IPS-11a (cell line): ENCODE results near the gene METTL16.
"Not testable (repeated sequence)": the region's sequence is repeated elsewhere in the genome, so short reads cannot be mapped to it uniquely, and the experiment has no call there.

Source experiments
- H3K4me3 ChIP-seq: one replicate; pipeline ENCODE4 v1.5.1; 2013; ENCODE audit warnings: low read depth, low read length, control low read depth

The METTL16 gene, protein sequence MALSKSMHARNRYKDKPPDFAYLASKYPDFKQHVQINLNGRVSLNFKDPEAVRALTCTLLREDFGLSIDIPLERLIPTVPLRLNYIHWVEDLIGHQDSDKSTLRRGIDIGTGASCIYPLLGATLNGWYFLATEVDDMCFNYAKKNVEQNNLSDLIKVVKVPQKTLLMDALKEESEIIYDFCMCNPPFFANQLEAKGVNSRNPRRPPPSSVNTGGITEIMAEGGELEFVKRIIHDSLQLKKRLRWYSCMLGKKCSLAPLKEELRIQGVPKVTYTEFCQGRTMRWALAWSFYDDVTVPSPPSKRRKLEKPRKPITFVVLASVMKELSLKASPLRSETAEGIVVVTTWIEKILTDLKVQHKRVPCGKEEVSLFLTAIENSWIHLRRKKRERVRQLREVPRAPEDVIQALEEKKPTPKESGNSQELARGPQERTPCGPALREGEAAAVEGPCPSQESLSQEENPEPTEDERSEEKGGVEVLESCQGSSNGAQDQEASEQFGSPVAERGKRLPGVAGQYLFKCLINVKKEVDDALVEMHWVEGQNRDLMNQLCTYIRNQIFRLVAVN

DNA sequence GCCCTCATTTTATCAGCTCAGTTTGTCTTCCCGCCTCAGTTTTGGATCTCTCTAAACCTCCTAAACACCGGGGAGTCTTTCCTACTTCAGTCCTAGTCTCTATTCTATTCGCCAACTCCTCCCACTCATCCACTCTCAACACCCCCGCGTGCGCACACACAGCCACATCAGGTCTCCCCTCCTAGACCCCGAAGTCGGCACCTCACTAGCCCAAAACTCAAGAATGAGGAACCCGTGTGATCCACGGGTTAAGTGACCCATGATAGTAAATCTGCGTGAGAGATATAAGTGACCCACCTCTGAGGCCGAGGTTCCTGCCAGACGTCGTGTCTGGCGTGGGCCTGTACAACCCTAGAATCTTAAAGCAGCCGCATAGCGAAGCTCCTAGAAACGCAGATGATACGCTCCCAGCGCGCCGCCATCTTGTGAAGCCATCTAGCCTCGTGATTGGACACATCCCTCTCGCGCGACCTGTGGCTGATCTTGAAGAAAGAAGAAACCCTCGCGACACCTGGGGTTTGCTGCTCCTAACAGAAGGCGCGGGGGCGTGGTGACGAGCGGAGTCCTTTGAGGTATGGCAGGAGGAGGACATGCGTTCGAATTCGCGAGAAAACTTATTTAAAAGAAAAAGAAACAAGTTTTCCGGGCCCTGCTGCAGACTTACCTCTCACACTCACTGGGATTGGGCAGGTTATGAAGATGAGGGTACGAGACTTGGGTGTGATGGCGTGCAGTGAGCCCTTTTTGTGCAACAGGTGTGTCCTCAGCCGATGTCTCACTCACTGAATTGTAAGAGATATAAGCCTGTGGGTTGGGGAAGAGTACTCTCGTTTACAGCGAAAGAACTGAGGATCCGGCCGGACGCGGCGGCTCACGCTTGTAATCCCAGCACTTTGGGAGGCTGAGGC is at the start of gene METTL16:
Gene METTL16 (minus strand): TSS at position 427 of the 908 bp plus-strand sequence. CDS start 9,557 bp downstream, outside the sequence.
- peak within 1 kb of the TSS; percentile 98 for H3K4me3 ChIP-seq

DNA sequence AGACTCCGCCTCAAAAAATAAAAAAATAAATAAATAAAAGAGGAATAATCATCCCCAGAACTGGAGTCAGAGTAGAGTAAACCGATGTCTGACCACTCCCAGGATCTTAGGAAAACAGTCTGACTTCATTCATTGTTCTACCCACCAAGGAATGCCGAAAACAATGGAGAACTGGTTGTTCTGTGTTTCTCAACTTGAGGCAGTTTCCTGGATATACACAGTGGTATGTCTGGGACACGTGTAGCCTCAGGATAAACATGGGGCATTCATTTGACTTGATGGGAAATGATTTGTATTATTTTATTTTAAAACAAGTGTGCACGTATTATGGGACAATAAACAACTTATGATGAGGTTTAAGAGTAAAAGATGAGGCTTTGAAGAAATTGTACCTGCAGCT is 49.0 kb upstream of the METTL16 start:
- no peak overlapping the region for H3K4me3 ChIP-seq

DNA sequence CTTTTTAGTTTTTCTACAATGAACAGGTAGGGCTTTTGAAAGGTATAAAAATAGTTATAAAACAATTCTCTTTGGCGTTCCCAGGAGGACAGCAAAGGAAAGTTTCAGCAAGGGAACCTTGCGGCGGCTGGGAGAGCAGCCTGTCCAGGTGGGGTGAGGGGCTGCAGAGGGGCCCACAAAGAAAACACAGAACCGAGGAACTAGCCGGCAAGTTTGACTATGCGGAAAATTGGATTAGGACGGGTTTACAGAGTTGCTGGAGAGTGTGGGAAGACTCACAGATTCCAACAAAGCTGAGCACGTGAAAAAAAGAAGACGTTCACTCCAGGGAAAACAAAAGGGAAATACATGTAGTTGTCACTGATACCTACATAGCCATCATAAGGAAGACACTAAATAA is 40.2 kb upstream of the METTL16 start:
- no peak overlapping the region for H3K4me3 ChIP-seq

DNA sequence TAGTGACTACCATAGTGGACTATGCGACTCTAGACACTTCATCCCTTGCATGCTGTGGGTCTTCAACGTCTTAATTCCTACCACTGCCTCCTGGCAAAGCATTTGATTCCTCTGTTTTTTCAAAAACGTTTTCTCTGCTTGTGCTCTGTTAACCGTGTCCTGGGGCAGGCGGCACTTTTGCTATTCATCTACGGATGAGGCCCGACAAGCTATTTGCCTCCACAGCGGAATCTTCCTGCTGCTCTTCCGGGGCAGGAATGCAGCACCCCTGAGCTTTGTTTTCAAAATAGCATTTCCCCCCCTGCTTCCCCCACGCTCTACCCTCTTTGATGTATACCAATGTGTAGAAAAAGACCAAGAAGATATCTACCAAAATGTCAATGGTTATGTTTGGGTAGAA is 39.8 kb upstream of the METTL16 start:
- no peak overlapping the region for H3K4me3 ChIP-seq

DNA sequence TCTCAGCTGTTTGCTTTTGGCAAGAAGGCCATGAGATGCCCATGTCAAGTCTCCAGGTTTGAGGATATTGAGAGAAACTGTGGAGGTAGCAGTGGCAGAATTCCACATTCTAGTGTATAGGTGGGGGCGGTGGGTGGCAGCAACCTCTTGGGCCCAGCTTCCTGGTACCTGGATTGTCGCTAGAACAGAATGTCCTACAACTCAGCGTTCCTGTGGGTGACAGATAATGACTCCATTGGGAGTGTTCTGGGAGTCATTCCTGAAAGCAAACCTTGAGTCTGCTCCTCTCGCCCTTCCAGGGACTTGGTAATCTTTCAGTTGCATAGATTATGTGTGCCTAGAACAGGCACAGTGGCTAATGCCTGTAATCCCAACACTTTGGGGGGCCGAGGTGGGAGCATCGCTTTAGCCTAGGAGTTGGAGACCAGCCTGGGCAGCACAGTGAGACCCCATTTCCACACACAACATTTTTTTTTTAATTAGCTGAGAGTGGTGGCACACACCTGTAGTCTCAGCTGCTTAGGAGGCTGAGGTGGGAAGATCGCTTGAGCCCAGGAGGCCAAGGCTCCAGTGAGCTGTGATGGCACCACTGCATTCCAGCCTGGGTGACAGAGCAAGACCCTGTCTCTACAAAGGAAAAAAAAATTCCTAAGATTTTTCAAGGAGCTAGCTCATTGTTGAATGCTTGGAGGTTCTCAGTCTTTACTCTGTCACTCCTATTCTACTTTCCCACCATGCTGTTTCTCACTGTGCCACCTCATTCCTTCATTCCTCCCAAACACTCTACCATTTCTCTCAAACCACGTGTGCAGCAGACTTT is 37.9 kb upstream of the METTL16 start:
- no peak overlapping the region for H3K4me3 ChIP-seq

DNA sequence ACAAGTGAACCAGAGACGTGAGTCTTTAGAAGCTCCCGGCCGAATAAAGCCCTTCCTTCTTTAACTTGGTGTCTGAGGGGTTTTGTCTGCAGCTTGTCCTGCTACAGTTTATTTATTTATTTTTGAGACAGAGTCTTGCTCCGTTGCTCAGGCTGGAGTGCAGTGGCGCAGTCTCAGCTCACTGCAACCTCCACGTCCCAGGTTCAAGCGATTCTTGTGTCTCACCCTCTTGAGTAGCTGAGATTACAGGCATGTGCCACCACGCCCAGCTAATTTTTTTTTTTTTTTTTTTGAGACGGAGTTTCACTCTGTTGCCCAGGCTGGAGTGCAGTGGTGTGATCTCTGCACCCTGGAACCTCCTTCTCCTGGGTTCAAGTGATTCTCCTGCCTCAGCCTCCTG is 36.3 kb upstream of the METTL16 start:
- not testable (repeated sequence) for H3K4me3 ChIP-seq

DNA sequence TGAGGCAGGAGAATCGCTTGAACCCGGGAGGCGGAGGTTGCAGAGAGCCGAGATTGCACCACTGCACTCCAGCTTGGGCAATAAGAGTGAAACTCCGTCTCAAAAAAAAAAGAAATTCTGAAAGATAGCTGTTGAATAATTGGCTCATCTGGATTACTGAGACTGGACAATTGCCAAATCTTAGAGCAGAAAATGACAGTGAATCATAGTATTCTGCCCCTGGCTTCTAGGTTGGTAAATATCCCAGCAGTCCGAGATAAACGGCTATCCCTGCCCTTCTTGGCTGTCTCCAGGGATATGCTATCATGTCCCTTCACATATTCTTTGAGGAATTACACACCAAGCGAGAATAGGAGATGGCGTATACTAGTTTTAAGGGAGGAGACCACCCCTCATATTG is 35.5 kb upstream of the METTL16 start:
- no peak overlapping the region for H3K4me3 ChIP-seq

DNA sequence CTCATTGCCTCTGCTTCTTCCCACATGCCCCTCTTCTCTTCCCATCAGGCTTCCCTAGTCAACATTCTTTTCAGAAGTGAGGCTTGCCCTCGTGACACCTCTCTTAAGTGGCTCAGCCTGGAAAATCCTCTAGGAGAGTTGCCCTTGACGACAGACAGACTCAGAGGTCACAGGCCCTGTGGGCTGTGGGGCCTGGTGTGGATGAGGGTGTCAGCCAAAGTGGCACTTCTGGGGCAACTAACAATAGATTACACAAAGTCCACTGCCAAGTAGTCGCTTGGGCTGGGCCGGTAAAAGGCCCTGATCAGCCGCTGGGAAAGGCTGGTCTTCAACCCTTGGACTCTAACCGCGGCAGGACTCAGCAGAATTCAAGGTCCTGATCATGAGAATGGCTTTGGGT is 33.7 kb upstream of the METTL16 start:
- no peak overlapping the region for H3K4me3 ChIP-seq

DNA sequence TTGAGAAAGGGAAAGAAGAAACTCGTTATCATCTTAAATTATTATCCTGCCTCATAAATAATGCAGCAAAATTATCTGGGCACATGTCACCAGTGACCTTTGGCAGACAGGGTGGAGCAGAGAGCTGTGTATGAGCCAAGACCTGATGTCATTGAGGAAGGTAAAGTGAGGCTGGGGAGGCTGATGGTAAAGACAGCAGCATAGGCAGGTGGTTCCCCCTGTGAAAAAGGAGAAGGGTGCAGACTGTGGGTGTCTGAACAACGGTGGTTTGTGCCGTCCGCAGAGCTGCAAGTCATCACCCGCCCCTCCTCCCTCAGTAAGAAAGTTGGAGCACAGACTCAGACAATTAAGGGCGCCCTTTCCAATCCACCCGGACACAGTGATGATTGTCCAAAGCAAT is 30.8 kb upstream of the METTL16 start:
- H3K4me3 ChIP-seq: no peak overlapping the region

DNA sequence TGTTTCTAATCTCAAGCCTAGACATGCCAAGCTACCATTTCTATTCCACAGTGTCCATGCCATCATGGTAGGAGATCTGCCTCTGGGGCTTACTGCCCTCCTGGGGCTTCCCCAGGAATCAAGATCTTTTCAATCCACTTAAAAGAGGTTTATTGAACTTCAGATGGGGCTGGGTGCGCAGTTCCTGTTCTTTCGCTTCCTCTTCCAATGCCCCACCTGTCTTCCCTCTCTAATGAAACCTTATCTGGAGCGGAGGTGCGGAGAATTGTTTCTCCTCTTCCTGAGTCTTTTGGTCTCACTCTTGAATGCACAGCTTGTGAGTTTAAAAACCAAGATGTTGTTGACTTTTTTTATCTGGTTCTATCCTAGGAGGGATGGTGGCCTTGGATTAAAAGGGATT is 30.4 kb upstream of the METTL16 start:
- H3K4me3 ChIP-seq: no peak overlapping the region

DNA sequence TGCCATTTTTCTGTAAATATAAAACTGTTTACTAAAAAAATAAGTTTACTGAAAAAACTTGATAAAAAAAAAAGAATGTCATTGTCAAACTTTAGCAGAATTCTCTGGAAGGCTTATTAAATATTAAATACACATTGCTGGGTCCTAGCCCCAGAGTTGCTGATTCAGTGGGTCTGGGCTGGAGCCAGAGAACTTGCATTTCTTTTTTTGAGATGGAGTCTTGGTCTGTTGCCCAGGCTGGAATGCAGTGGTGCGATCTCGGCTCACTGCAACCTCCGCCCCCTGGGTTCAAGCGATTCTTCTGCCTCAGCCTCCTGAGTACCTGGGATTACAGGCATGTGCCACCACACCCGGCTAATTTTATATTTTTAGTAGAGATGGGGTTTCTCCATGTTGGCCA is 25.9 kb upstream of the METTL16 start:
- not testable (repeated sequence) for H3K4me3 ChIP-seq

DNA sequence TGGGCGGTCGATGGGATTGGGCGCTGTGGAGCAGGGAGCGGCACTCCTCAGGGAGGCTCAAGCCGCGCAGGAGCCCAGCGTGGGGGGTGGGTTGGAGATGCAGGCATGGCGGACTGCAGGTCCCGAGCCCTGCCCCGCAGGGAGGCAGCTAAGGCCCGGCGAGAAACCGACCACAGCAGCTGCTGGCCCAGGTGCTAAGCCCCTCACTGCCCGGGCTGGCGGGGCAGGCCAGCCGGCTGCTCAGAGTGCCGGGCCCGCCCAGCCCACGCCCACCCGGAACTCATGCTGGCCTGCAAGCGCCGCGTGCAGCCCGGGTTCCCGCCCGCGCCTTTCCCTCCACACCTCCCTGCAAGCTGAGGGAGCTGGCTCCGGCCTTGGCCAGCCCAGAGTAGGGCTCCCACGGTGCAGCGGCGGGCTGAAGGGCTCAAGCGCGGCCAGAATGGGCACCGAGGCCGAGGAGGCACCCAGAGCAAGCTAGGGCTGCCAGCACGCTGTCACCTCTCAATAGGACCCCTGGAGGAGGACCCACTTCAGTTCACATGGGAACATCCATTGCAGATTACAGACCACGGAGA is 20.5 kb upstream of the METTL16 start:
- no peak overlapping the region for H3K4me3 ChIP-seq

DNA sequence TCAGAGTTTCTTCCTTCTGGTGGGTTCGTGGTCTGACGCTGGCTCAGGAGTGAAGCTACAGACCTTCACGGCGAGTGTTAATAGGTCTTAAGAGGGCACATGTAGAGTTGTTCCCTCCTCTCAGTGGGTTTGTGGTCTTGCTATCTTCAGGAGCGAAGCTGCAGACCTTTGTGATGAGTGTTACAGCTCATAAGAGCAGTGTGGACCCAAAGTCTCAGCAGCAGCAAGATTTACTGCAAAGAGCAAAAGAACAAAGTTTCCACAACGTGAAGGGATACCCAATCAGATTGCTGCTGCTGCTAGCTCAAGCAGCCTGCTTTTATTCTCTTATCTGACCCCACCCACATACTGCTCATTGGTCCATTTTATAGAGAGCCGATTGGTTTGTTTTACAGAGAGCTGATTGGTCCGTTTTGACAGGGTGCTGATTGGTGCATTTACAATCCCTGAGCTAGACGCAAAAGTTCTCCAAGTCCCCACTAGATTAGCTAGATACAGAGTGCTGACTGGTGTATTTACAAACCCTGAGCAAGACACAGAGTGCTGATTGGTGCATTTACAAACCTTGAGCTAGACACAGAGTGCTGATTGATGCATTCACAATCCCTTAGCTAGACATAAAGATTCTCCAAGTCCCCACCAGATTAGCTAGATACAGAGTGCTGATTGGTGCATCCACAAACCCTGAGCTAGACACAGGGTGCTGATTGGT is 19.7 kb upstream of the METTL16 start:
- H3K4me3 ChIP-seq: not testable (repeated sequence)

DNA sequence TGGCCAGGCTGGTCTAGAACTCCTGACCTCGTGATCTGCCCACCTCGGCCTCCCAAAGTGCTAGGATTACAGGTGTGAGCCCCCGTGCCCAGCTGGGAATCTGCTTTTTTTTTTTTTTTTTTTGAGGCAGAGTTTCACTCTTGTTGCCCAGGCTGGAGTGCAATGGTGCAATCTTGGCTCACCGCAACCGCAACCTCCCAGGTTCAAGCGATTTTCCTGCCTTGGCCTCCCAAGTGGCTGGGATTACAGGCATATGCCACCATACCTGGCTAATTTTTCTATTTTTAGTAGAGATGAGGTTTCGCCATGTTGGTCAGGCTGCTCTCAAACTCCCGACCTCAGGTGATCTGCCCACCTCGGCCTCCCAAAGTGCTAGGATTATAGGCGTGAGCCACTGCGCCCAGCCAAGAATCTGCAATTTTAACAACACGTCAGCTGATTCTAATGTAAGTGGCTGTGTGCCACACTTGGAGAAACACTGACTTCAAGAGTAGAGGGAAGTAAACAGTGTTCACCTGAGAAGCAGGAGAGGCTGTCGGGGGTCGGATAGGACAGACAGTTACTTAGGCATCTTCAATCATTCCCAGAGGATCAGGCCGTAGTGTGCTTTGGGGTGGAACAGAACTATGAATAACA is 10.2 kb upstream of the METTL16 start:
- H3K4me3 ChIP-seq: not testable (repeated sequence)

DNA sequence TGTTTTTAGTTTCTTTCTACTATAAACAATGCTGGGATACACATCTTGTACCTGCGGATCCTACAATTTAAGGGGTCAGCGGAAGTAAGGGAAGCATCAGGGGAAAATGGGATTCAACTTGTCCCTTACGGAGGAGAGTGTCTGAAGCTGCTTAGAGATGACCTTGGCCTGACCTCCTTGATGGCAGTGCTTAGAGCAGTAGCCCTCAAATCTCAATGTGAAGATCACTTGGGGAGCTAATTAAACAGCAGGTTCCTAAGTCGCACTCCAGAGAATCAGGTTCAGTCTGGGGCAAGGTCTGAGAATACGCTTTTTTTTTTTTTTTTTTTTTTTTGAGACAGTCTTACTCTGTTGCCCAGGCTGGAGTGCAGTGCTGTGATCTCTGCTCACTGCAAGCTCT is 9.6 kb upstream of the METTL16 start:
- no peak overlapping the region for H3K4me3 ChIP-seq

DNA sequence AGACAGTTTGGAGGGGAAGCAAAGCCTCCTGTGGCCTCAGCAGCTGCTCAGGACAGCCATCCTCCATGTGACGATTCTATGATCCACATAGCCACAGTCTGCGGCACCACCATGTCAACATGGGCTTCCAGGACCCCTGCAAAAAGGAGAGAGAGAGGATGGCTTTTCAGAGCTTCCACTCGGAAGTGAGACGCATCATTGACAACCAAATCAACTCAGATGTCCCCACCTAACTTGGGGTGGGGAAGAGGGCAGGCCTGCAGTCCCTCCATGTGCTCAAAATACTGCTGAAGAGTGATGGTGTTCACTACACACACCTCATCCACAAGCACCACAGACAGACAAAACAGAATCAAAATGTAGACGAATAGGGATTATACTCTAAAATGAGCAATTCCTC is 5.9 kb upstream of the METTL16 start:
- no peak overlapping the region for H3K4me3 ChIP-seq

DNA sequence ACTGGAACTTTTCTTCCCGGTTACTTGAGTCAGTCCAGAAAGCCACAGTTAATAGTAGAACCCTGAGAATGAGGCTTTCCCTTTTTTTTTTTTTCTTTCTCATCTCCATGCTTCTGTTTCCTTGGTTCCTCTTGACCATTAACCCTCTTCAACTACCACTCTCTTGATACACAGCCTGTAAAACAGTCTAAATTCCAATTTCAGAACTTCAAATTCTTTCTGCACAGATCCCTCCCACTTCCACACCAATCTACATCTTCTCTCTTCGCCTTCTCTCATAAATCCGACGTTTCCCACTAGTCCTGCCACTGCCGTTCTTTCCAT is 588 bp downstream of the METTL16 start:
- peak overlapping the region; percentile 98 for H3K4me3 ChIP-seq

DNA sequence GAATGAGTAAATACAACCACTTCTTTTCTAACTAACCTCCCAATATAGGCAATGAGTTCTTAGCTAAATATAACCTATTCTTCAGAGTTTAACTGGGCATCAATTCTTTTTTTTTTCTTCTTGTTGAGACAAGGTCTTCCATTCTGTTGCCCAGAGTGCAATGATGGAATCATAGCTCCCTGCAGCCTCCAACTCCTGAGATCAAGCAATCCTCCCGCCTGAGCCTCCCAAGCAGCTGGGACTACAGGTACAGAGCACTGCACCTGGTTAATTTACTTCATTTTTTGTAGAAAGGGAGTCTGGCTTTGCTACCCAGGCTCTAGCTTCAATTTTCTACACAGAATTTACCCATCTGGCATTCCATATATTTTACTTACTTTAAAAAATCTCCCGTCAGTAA is 1.1 kb downstream of the METTL16 start:
- H3K4me3 ChIP-seq: peak overlapping the region; percentile 98

DNA sequence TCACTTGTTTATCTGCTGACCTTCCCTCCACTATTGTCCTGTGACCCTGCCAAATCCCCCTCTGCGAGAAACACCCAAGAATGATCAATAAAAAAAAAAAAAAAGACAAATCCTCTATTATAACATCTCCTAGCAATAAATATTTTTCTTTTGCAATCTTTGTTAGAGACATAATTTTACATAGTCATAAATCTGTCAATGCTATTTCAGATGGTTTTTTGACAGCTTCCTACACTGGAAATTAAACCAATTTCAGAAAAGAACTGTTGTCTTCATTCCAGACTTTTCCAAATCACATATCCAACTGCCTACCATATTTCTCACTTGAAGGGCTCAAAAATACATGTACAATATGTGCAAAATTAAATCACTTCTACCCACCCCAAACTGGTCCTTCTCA is 3.7 kb downstream of the METTL16 start:
- no peak overlapping the region for H3K4me3 ChIP-seq

DNA sequence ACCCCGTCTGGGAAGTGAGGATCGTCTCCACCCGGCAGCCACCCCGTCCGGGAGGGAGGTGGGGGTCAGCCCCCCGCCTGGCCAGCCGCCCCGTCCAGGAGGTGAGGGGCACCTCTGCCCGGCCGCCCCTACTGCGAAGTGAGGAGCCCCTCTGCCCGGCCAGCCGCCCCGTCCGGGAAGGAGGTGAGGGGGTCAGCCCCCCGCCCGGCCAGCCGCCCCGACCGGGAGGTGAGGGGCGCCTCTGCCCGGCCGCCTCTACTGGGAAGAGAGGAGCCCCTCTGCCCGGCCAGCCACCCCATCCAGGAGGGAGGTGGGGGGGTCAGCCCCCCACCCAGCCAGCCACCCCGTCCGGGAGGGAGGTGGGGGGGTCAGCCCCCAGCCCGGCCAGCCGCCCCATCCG is 4.7 kb downstream of the METTL16 start:
- H3K4me3 ChIP-seq: not testable (repeated sequence)
